HepG2 (cell line): ENCODE data around the gene VDR. TPM values are rescaled to one million over a fixed set of nuclear protein-coding genes. Genes with fewer than 3 reads are reported as not detected.

ENCODE experiments used
- FOXK2 ChIP-seq: fragments of 450-650 bp; IDR thresholded peaks from 2 replicates; pipeline ENCODE4 v1.6.1; 2016
- HMG20A ChIP-seq: IDR thresholded peaks from 2 replicates; pipeline ENCODE4 v1.6.1; 2016; ENCODE audit warnings: borderline replicate concordance
- PHF5A ChIP-seq: IDR thresholded peaks from one replicate; pipeline ENCODE4 v1.6.1; 2018; ENCODE audit warnings: low read depth, missing genetic modification reagents; ENCODE audit not compliant: unreplicated experiment
- POGK ChIP-seq: sonication (generic); formaldehyde crosslinking; conservative IDR thresholded peaks from 2 replicates; pipeline ENCODE4 v1.8.0; 2022; ENCODE audit warnings: mild to moderate bottlenecking, moderate library complexity, missing genetic modification reagents
- SNAPC2 ChIP-seq: sonication (generic); formaldehyde crosslinking; IDR thresholded peaks from 2 replicates; pipeline ENCODE4 v1.8.1; 2022; ENCODE audit warnings: mild to moderate bottlenecking, missing genetic modification reagents
- TFDP1 ChIP-seq: IDR thresholded peaks from 2 replicates; pipeline ENCODE4 v1.6.1; 2016; ENCODE audit warnings: missing compliant biosample characterization, missing genetic modification reagents, borderline replicate concordance
- ZFP36L1 ChIP-seq: sonication (generic); formaldehyde crosslinking; IDR thresholded peaks from 2 replicates; pipeline ENCODE4 v1.8.0; 2022; ENCODE audit warnings: mild to moderate bottlenecking, missing genetic modification reagents, moderate library complexity
- ZNF616 ChIP-seq: sonication (generic); formaldehyde crosslinking; IDR thresholded peaks from 2 replicates; pipeline ENCODE4 v1.5.0; 2020; ENCODE audit warnings: low read depth, mild to moderate bottlenecking, missing genetic modification reagents
- polyA plus RNA-seq, 8 experiments: library from polyadenylated mRNA; depleted of rRNA in 3 of 8; stranded (reverse) in 7 of 8; unstranded in 1 of 8; fragments of >200 nt; fragmentation: Illumina TruSeq in 4 of 8; extraction: Trizol in 4 of 8; gene quantifications; 2 replicates each; pipeline versions ENCODE4 v1.2.1 to v1.2.3, GENCODE V29; 2011 to 2016; ENCODE audit warnings: low read depth in 4 of 8, missing spikeins in 1 of 8, mixed read lengths in 1 of 8; ENCODE audit not compliant: insufficient read depth in 1 of 8
- total RNA-seq, 5 experiments: library from RNA; depleted of rRNA; stranded (reverse); fragments of >200 nt; fragmentation: Illumina TruSeq; extraction: Trizol; gene quantifications; 2 replicates each; pipeline ENCODE4 v1.2.3, GENCODE V29; 2016; ENCODE audit warnings: low read depth in 1 of 5
- TF ChIP-seq, protein P1 (sequence below): sonication (generic); formaldehyde crosslinking; IDR thresholded peaks from 2 replicates; pipeline ENCODE4 v1.4.0; 2020; ENCODE audit warnings: mild to moderate bottlenecking, missing genetic modification reagents
- TF ChIP-seq, protein P2 (sequence below): sonication (generic); formaldehyde crosslinking; IDR thresholded peaks from 2 replicates; pipeline ENCODE4 v1.5.0; 2020; ENCODE audit warnings: mild to moderate bottlenecking, missing genetic modification reagents, moderate library complexity
- TF ChIP-seq, protein P3 (sequence below): sonication (generic); formaldehyde crosslinking; IDR thresholded peaks from 2 replicates; pipeline ENCODE4 v1.4.0; 2020; ENCODE audit warnings: low read depth, missing genetic modification reagents

Gene VDR
- total and polyA plus RNA-seq, 2 of the 13 experiments (the other 11 are each of a cell fraction or from before 2014, with no cell fraction given) = 0.08 to 0.33 TPM

DNA sequence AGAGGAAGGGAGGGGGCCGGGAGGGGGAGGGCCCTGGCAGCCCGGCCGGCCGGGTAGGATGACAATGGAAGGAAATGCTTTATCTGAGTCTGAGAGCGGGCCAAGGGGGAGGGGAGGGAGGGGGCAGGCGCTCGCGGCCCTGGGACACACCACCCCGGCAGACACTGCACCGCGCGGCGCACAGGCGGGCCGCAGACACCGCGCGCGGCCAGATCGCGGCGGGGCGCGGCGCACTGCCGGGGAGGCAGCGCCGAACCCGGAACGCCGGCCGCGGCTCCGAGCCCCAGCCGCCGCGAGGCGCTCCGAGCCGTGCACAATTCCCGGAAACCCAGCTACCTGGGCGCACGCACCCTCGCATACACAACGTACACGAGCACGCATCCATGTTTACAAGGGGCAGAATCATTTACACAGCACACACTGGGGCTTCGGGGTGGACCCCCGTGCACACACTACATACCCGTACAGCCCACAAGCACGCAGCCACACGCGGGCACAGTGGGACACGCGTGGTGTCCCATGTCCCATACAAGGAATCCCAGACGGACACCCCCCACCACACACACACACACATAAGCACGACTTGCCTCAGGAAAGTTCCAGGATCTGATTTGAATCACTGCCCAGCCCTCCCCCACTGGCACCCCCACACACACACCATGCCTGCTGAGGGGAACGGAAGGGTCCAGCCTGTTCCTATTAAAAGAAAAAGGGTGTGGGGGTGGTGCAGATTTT is 84.7 kb downstream of the VDR start, which contains the start of gene HDAC7 (continued):
- TF ChIP-seq, protein P1, sequence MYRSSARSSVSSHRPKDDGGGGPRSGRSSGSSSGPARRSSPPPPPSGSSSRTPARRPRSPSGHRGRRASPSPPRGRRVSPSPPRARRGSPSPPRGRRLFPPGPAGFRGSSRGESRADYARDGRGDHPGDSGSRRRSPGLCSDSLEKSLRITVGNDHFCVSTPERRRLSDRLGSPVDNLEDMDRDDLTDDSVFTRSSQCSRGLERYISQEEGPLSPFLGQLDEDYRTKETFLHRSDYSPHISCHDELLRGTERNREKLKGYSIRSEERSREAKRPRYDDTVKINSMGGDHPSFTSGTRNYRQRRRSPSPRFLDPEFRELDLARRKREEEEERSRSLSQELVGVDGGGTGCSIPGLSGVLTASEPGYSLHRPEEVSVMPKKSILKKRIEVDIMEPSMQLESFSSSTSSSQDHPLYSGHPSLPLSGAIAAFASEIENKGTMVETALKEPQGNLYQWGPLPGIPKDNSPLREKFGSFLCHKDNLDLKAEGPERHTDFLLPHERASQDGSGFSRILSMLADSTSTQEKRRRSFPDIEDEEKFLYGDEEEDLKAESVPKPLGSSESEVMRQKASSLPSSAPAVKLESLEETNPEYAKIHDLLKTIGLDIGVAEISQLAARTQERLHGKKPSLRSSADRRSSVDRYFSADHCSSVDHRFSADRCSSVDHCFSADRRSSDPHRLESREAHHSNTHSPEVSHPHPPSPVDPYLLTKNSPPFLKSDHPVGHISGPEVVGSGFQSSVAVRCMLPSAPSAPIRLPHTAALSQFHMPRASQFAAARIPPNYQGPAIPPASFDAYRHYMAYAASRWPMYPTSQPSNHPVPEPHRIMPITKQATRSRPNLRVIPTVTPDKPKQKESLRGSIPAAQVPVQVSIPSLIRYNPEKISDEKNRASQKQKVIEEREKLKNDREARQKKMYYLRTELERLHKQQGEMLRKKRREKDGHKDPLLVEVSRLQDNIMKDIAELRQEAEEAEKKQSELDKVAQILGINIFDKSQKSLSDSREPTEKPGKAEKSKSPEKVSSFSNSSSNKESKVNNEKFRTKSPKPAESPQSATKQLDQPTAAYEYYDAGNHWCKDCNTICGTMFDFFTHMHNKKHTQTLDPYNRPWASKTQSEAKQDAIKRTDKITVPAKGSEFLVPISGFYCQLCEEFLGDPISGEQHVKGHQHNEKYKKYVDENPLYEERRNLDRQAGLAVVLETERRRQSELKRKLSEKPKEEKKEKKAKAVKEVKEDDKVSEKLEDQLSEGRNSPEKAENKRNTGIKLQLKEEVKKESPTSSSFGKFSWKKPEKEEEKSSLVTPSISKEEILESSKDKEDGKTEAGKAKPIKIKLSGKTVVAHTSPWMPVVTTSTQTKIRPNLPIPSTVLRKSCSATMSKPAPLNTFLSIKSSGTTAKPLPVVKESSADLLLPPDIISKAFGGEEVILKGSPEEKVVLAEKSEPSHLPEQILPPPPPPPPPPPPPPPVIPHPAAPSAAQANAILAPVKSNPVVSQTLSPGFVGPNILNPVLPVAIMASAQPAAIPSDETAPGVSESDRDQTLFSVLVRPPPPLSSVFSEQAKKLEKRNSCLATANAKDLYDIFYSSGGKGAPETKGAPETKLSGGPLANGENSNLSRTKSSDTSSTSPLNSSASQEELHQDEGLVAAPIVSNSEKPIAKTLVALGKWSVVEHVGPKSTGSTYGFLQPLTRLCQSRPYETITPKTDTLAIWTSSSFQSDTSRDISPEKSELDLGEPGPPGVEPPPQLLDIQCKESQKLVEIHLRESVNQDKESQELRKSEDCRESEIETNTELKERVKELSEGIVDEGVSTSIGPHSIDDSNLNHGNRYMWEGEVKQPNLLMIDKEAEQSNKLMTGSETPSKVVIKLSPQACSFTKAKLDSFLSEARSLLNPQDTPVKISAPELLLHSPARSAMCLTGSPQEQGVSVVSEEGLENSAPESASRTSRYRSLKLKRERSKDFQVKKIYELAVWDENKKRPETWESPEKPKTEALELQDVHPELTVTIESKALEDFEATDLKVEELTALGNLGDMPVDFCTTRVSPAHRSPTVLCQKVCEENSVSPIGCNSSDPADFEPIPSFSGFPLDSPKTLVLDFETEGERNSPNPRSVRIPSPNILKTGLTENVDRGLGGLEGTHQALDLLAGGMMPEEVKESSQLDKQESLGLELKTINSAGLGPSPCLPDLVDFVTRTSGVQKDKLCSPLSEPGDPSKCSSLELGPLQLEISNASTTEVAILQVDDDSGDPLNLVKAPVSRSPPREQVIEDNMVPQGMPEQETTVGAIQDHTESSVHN (CRISPR knock-in tag) = no peak
- TF ChIP-seq, protein P2, sequence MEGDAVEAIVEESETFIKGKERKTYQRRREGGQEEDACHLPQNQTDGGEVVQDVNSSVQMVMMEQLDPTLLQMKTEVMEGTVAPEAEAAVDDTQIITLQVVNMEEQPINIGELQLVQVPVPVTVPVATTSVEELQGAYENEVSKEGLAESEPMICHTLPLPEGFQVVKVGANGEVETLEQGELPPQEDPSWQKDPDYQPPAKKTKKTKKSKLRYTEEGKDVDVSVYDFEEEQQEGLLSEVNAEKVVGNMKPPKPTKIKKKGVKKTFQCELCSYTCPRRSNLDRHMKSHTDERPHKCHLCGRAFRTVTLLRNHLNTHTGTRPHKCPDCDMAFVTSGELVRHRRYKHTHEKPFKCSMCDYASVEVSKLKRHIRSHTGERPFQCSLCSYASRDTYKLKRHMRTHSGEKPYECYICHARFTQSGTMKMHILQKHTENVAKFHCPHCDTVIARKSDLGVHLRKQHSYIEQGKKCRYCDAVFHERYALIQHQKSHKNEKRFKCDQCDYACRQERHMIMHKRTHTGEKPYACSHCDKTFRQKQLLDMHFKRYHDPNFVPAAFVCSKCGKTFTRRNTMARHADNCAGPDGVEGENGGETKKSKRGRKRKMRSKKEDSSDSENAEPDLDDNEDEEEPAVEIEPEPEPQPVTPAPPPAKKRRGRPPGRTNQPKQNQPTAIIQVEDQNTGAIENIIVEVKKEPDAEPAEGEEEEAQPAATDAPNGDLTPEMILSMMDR (CRISPR knock-in tag) = peak; percentile 2; the same call in 1 of the 2 replicates
- TF ChIP-seq POGK (CRISPR knock-in tag) (no peak), PHF5A (CRISPR knock-in tag) (no peak), TFDP1 (CRISPR knock-in tag) (peak; percentile 16; the same call in 1 of the 2 replicates), SNAPC2 (no peak), ZNF616 (CRISPR knock-in tag) (no peak), ZFP36L1 (CRISPR knock-in tag) (no peak), FOXK2 (0 out of 2 replicates have a peak, but pooled peaks have one; percentile 8), HMG20A (CRISPR knock-in tag) (no peak)
- TF ChIP-seq, protein P3, sequence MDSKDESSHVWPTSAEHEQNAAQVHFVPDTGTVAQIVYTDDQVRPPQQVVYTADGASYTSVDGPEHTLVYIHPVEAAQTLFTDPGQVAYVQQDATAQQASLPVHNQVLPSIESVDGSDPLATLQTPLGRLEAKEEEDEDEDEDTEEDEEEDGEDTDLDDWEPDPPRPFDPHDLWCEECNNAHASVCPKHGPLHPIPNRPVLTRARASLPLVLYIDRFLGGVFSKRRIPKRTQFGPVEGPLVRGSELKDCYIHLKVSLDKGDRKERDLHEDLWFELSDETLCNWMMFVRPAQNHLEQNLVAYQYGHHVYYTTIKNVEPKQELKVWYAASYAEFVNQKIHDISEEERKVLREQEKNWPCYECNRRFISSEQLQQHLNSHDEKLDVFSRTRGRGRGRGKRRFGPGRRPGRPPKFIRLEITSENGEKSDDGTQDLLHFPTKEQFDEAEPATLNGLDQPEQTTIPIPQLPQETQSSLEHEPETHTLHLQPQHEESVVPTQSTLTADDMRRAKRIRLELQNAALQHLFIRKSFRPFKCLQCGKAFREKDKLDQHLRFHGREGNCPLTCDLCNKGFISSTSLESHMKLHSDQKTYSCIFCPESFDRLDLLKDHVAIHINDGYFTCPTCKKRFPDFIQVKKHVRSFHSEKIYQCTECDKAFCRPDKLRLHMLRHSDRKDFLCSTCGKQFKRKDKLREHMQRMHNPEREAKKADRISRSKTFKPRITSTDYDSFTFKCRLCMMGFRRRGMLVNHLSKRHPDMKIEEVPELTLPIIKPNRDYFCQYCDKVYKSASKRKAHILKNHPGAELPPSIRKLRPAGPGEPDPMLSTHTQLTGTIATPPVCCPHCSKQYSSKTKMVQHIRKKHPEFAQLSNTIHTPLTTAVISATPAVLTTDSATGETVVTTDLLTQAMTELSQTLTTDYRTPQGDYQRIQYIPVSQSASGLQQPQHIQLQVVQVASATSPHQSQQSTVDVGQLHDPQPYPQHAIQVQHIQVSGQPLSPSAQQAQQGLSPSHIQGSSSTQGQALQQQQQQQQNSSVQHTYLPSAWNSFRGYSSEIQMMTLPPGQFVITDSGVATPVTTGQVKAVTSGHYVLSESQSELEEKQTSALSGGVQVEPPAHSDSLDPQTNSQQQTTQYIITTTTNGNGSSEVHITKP = no peak
